HG03175 (cell line): ENCODE measurements around the gene UBE2D2.

Source experiments
- ATAC-seq: cut with Tn5 transposase; IDR thresholded peaks from one replicate; pipeline ENCODE4 v1.9.1; 2021; ENCODE audit warnings: mild to moderate bottlenecking, moderate library complexity; ENCODE audit not compliant: unreplicated experiment

UBE2D2 gene

DNA sequence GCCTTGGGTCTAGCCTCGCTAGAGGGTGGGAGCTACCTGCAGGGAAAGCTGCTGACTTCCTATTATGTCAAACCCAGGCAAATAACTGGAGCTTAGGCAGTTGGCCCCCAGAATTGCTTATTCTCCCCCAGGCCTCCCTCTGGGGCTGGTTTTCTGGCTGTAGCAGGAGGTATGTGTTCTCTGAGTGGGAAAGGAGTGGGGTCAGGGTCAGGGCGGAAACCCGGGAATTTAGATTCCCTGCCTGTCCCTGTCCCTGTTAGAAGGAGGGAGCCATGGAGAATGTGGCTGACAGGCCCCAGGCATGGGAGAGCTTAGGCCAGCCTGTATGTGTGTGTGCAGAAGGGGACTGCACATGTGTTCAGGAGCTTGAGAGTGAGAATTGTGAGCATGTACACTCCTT is 73.4 kb downstream of the UBE2D2 start:
- ATAC-seq = no peak

DNA sequence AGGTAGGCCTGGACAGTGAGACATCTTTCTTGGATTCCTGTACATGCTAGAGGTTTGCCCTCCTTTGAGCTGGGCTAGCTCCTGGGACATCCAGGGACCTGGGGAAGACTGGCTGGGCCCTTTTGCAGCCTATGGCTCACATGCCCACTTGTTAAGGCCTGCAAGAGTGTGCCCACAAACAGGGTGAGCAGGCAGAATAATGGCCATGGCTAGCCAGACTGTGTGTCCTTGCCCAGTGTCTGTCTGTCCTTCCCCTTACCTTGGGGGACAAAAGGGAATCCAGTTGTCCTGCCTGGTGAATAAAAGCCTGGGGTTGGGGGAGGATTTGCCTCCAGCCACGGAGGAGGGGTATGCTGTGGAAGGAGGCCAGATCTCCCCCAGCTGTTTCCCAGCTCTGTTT is 74.1 kb downstream of the UBE2D2 start:
- no peak for ATAC-seq

DNA sequence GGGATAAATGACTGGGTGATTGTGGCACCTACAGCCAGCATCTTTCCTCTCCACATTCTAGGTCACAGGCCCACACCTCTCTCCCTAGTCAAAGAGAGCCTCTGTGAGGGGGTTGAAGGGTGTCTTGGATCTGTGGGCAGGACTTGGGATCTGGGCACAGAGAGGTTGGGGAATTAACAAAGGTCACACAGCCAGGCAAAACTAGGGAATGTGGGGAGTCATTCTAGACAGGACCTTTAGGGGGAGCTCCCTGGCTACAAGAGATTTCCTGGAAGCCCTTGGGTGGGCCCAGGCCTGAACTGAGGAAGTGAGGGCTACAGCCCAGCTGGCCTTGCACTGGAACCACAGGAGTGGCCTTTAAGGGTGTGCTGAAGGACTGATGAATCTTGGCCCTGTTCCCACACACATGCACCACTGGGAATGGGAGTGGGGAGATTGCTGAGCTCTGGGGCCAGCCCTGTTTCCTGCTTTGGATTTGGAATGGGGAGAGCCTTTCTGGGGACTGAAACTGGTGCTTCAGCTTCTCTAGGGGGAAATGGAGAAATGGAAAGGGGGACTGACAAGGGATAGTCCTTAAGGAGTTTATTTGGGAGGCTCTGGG is 74.6 kb downstream of the UBE2D2 start:
- ATAC-seq = no peak

DNA sequence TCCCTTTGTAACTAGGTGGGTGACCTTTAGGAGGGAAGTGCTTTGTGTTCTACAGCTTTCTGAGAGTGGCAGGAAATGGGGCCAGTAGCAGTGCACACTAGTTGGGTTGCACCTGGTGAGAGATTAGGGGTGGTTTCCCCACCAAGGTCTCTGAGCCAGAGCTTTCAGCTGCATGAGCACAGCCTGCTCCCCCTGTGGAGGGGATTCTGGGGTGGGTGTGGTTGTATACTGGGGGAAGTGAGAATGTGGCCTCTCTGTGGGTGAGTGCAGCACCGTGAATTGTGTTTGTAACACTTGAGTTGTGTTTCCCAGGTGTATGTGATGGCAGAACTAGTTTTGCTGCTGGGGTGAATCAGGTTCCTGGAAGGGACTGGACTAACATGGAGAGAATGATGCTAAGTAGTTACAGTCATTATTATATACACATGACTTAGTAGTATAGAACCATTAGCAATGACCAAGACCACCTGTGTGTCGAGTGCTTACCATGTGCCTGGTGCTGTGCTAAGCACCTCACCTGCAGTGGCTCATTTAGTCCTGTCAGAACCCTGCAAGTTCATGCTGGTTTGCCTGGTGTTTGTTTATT is 75.2 kb downstream of the UBE2D2 start:
- ATAC-seq = peak; percentile 68

DNA sequence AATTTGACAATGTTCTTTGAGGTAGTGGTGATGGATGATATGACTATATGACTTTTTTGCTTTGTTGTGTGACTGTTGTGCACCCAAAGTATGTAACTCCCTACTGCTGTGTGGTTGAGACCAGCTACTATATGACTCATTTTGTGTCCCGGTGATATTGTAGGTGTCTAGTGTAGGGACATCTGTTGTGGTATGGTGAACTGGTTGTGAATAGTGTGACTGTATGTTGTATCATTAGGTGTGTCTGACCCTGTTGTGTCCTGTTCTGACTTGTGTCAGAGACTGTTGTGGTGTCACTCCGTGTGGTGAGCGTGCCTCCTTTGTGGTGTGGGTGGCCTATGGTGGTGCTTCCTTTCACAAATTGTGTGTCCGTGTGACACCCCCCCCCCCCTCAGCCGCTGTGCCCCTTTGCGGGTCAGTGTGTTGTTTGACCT is 75.9 kb downstream of the UBE2D2 start:
- no peak for ATAC-seq

DNA sequence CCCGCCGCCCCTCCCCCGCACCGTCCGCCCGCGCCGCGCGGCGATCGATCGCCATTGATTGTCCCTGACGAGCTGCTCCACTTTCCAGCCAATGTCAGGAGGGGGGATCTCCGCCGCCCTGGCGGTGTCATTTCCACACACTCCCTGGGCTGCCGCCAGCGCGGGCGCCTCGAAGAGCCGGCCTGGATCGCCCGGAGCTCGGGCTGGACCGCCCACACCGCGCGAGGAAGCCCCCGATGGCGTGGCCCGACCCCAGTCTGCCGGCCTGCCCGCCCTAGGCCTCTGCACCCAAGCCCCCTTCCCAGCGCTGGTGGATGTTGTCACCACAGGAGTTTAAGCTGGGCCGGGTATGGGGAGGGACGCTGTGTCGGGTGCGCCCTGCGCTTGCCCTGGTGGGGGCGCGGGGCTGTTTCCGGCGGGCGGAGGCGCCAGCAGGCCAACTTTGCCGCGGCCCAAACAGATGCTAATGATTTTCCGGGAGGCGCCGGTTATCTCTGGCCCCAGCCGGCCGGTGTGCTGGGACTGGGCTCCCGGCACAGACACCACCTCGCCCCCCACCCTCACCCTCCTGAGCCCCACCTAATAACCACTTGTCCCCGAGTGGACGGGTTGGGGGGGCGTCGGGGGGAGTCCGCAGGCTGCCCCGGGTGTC is 76.4 kb downstream of the UBE2D2 start:
- ATAC-seq = peak; percentile 20

DNA sequence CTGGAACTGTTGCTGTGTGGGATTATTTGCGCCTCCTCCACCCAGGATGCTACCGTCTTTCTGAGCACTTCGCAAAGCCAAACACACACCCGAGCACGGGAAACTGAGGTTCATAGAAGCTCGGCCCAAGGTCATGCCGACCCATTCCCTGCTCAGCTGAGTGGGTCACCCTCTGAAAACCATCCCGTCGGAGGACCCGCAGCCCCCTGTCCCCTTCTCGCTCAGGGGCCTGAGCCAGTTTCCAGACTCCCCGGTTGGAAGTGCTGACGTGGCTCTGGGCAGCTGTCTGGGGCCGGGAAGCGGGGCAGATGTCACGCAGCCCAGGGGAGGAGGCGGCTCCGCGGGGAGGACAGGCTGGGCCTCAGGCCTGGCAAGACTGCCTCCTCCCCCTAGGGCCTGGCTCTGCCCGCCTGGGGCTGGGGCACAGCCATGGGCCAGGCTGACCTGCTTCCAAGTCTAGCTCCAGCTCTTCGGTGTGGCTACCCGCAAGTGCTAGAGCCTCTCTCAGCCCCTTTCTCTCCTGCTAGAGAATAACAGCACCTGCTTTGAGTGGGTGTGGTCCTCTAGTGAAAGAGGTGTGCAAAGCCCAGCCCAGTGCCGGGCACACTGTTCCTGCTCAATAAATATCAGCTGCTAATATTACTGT is 77.1 kb downstream of the UBE2D2 start:
- peak; percentile 32 for ATAC-seq

DNA sequence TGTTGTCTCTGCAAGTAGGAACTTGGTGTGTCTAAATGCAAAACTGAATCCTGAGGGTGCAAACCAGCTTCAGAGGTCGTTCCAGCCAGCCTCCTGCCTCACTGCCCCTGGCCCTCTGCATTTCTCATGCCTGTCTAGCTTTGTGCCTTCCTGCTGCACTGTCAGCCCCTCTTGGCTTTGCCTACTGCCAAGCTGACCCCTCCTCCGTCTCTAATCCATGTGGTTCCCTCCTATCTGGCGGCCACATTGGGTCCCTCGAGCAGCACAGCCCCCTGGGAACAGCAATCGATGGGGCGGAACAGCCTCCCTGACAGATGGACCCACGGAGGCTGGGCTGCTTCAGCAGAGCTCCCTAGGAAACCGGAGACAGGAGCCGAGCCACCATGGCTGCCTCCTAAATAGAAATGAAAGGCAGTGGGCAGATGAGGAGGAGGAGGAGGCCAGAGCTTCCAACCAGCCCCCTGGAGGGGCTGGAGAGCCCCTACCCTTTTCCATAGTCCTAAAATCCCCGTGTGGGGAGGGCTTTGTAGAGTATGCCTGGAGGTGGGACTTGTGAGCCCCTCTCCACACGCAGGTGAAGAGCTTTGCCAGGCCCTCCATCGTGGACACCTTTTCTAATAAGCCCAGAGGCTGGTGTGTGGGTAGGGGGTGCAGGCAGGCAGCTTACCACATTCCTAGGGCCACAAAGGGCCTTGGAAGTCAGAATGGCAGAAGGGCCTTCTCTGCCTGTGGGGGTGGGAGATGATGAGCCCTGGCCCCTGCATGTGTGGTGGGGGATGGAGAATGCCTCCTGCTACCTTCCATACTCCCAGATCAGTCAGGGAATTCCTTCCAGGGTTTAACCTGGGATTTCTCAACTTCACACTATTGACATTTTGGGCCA is 77.8 kb downstream of the UBE2D2 start:
- ATAC-seq = no peak

DNA sequence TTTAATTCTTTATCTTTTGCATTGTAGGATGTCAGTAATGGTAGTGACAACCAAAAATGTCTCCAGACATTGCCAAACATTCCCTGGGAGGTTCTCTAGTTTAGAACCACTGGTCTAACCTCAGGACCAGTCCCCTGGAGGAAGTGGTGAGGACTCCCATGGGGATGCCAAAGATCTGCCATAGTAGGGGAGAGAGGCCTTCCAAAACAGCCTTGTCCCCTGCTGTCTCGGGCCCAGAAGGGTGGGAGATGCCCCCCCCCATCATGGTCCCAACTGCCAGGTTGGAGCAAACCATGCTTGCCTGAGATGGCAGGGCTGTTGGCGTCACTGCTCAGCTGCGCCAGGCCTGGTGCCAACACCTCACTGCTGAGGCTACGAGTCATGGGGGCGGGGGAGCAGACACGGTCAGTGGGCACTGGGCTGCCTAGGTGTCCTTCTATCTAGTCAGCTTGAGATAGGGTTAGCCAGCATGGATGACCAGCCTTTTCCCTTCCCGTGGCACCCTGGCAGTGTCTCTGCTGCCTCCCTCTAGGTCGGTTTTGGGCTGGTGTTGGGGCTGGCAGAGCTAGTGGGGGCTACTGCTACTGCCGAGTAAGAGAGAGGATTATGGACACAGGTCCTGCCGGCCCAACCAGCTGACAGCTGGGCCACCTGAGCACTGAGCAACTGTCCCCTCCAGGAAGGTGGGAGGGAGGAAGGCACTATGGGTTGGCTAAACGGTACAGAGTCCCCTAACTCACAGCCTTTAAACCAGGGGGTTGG is 78.7 kb downstream of the UBE2D2 start:
- no peak for ATAC-seq

DNA sequence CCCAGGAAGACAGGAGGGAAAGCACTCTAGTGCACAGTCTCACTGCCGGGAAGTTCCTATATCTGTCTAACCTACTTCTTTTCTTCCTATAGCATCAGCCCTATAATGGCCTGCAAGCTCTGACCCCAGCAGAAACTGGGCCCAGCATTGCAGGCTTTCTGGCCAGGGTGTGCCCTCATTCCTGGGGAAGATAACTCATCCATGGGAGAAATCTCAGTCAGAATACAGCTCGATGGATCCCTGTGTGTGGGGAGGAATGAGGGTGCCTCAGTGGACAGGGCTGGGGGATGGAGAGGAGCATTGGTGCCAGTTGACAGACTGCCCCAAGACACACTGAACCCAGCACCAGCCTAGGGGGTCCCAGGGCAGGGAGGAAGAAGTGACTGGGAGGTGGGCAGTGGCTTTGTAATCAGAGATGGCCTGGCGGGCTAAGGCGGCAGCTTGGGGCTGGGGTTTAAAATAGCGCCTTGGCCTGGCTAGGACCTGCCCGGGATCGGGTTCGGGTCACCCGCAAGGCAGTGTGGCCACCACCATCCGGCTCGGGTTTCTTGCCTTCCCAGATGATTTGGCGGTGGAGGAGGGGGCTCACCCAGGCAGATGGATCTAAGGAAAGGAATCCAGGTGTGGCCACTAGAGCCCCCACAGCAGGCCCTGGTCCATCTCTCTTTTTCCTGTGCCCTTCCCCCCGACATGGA is 79.4 kb downstream of the UBE2D2 start:
- no peak for ATAC-seq

DNA sequence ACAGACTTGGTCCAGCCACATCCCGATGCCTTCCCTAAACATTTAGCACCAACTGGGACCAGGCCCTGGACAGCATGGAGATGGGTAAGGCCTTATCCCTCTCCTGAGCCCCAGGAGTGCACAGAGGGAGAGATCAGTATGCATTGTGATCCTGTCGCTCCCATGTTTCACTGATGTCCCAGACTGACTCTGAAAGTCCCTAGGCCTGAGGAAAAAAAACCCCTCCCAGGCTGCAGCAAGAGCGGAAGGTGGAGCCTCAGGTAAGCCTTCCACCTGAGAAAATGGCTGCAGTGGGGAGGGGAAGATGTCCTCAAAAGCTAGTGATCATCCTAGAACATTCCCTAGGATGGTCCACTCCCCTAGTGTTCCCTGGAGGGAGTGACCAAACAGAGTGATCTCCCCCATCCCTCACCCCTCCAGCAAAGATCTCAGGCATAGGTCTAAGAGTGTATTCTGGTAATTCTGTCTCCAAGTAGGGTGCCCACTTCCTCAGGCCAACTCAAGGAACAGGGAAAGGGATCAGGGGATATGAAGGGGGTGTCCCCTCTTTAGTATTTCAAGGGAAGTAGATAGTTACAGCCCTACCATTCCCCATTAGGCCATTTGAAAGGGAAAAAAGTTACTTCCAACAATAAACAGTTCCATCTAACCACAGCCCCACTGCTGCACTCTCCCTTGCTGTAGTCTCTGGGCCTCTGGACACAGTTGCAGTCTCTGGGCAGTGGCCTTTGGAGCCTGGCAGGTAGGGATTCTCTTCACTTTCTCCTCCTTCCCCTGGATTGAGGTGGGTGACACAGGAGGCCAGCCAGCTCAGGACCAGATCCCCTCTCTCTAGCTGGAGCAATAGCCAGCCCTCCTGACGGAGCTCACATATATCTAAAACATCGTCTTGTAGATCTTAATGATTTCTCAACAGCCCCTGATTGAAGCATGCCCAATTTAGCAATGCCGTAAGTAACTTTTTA is 80.3 kb downstream of the UBE2D2 start:
- no peak for ATAC-seq

DNA sequence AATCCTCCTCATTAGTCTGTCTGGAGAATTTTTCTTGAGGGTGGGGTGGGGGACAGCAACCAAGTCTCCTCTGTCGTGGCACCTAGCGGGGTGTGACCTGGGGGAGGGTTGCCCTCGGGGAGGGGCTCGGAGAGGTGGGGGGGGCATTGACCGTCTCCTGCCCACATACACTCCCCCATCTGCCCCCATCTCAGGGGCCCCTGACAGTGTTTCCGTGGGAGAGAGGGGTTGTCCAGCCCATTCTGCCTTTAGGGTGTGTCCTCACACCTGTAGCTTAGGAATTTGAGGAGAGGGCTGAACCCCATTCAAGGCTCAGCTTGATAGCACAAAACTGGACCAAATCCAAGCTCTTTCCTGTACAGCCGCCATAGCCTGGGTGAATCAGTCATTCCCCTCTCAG is 81.1 kb downstream of the UBE2D2 start:
- ATAC-seq = no peak

DNA sequence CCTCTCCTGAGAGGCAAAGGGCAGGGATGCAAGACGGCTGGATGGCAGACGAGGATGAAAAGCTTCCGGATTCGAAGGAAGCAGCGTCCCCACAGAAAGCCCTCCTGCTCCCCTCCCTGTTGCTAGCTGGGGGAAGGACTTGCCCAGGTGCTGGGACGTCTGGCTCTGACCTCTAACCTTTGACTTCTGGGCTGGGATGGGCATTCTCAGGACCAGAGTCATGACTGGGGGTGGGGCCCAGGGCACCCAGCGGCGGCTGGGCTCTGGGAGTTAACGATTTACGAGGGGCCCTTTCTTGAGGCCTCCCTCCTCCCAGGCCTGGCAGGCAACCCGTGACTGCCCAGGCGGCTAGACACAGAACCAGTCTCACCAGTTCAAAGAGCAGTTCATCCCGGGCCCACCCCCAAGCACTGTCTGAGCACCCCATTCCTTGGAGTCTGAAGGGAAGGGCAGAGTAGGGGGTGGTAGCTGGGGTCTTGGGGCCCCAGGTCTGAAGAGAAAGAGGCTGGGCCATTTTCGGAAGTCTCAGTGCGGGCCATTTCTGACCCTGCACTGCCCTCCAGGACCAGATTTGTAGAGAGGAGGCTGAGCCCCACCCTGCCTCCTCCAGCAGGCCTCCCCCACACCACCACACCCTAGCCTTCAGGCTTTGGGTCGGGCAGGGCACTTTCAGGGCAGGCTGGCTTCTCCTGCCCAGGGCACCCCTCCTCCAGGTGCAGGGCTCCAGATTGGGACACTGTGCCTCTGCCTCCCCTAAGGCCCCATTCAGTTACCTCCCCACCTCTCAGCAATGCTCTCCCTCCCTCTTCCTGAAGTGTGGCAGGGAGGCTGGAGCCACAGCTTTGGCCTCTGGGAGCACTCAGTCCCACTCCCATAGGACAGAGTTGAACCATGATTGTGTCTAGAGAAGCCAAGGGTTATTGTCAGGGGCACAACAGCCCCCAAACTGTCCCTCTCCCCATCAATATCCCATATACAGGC is 82.0 kb downstream of the UBE2D2 start:
- ATAC-seq = no peak

DNA sequence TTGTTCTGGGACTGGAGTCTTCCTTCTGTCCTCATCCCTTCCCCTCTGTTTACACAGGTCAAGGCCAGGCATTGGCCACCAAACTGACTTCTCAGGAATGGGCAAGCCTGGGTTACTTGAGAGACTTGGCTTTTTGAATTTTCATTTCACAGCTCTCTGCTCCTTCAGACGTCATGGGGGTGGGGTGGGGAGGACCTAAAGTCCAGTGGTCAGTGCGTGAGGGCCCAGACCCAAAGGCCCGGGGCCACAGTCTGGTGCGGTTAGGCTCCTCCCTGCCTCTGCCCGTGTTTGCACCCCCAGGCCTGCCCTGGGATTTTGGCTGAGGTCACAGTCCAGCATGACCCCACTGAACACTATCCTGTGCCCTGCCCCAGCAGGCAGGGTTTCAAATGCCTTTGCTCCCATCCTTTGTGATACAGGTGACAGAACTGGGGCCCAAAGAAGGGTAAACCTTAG is 82.9 kb downstream of the UBE2D2 start:
- no peak for ATAC-seq

DNA sequence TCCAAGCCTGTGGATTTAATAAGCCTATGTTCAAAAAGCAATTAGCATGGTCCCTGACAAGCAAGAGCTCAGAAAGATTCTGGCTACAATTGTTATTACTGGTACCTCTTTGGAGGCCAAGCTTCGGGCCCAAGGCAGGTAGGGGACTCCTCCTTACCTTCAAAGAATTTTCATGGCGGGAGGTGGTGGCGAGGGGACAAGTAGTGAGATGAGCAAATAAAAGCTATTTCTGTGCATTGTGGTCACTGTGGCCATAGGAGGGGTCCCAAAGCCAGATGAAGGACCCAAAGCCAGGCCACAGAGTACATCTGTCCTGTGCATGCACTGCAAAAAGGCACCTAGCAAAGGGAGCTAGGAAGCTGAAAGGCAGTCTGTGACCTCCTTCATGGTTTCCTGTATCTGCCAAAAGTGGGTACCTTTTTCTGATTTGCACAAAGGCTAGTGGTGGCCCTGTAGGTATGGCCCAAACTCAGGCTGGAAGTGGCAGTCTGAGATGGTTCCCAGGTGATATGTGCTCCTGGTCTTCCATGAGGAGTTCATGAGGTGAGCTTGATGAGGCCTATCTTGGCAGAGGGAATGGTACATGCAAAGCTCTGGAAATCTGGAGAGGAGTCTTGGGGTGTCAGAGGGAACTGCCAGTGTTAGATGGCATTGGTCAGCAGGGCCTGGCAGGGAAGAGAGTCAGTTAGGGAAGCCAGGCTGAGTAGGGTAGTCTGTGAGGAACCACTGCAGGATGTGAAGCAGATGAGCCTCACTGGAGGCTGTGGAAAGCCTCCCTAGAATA is 83.7 kb downstream of the UBE2D2 start:
- no peak for ATAC-seq

DNA sequence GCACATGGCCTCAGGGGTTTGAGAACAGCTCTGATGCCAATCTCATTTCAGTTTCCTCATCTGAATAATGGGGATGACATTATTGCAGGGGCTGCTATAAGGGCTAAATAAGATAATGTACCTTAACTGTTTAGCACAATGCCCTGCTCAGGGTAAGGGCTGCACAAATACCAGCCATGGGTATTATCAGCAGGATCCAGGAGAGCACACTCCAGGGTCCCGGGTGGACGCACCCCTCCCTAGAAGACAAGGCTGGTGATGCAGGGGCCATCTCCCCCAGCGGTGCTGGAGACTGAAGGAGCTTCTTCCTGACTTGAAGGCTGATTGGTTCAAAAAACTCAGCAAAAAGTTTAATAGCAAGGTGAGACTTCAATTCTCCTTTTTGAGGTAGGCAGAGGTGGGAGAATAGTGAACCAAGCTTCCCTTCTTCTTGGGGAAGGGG is 84.3 kb downstream of the UBE2D2 start:
- ATAC-seq = no peak
